Osteoblast (primary cell): Measurements from ENCODE around the gene BBS5. TPM values are rescaled to one million over a fixed set of nuclear protein-coding genes. Genes with fewer than 3 reads are reported as not detected.

Experiments used
- DNase-seq: peaks from one replicate; pipeline ENCODE4 v3.0.0; 2011; ENCODE audit warnings: low spot score, mixed read lengths; ENCODE audit not compliant: insufficient read length; ENCODE audit errors: missing footprints
- H2AFZ ChIP-seq: 2 replicates; pipeline ENCODE4 v1.6.0; 2011; ENCODE audit warnings: mild to moderate bottlenecking, low read length
- H3K27ac ChIP-seq: 2 replicates; pipeline ENCODE4 v1.5.1; 2011; ENCODE audit warnings: mild to moderate bottlenecking, low read depth, low read length, moderate library complexity
- H3K27me3 ChIP-seq: 2 replicates; pipeline ENCODE4 v1.6.0; 2012; ENCODE audit warnings: mild to moderate bottlenecking, control low read depth, inconsistent platforms, low read length, moderate library complexity; ENCODE audit not compliant: insufficient read depth
- H3K36me3 ChIP-seq: 2 replicates; pipeline ENCODE4 v1.5.1; 2011; ENCODE audit warnings: mild to moderate bottlenecking, low read length, control low read depth, moderate library complexity; ENCODE audit not compliant: insufficient read depth
- H3K4me1 ChIP-seq: 2 replicates; pipeline ENCODE4 v1.5.1; 2011; ENCODE audit warnings: mild to moderate bottlenecking, low read length, control low read depth, moderate library complexity; ENCODE audit not compliant: insufficient read depth
- H3K4me2 ChIP-seq: 2 replicates; pipeline ENCODE4 v1.6.0; 2011; ENCODE audit warnings: mild to moderate bottlenecking, low read length; ENCODE audit not compliant: insufficient read depth
- H3K4me3 ChIP-seq: fragments of 200-600 bp; sonication (generic); 3 replicates; pipeline ENCODE4 v1.5.1; 2012; ENCODE audit warnings: mild to moderate bottlenecking, low read length, inconsistent platforms; ENCODE audit not compliant: insufficient read depth
- H3K79me2 ChIP-seq: 2 replicates; pipeline ENCODE4 v1.6.0; 2012; ENCODE audit warnings: mild to moderate bottlenecking, low read length, control low read depth, inconsistent platforms; ENCODE audit not compliant: insufficient read depth
- H3K9me3 ChIP-seq: 2 replicates; pipeline ENCODE4 v1.5.1; 2011; ENCODE audit warnings: low read depth, low read length, control low read depth
- H4K20me1 ChIP-seq: 2 replicates; pipeline ENCODE4 v1.6.0; 2012; ENCODE audit warnings: mild to moderate bottlenecking, low read length, control low read depth; ENCODE audit not compliant: insufficient read depth
- total RNA-seq: library from RNA; depleted of rRNA; stranded (reverse); fragments of >200 nt; gene quantifications from 2 replicates; pipeline ENCODE4 v1.2.3, GENCODE V29; 2012
- TF ChIP-seq, protein P1 (sequence below): IDR thresholded peaks from 2 replicates; pipeline ENCODE4 v1.5.1; 2011; ENCODE audit warnings: mild to moderate bottlenecking, low read depth, low read length, moderate library complexity; ENCODE audit errors: extremely low read depth

BBS5 gene
- total RNA-seq, 1 donor: 5.8 TPM

DNA sequence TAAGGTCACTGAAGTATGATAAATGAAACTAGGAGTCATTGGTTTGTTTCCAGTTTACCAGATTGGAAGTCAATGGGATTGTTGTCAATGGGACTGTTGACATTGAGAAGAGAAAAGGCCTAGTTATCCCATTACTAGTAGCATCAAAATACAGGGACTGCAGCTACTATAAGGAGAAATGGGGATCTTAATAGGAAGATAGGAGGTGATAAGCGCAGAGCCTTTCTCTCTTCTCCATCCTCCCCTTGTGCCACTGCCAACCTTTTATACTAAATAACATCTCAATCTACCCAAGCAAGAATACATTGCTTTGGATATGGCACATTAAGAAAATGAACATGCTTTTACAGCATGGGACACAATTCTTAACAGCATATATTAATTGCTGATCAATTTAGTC is 10.5 kb upstream of the BBS5 start:
- no peak for DNase-seq
- H2AFZ ChIP-seq: no peak overlapping the region
- H3K4me3 ChIP-seq: no peak overlapping the region
- H3K4me2 ChIP-seq: no peak overlapping the region
- no peaks in the 10 kb centered on the region for H3K36me3 ChIP-seq
- peaks cover under 1% of the 10 kb centered on the region for H3K4me1 ChIP-seq
- H3K27me3 ChIP-seq: no peaks in the 10 kb centered on the region
- TF ChIP-seq, protein P1, sequence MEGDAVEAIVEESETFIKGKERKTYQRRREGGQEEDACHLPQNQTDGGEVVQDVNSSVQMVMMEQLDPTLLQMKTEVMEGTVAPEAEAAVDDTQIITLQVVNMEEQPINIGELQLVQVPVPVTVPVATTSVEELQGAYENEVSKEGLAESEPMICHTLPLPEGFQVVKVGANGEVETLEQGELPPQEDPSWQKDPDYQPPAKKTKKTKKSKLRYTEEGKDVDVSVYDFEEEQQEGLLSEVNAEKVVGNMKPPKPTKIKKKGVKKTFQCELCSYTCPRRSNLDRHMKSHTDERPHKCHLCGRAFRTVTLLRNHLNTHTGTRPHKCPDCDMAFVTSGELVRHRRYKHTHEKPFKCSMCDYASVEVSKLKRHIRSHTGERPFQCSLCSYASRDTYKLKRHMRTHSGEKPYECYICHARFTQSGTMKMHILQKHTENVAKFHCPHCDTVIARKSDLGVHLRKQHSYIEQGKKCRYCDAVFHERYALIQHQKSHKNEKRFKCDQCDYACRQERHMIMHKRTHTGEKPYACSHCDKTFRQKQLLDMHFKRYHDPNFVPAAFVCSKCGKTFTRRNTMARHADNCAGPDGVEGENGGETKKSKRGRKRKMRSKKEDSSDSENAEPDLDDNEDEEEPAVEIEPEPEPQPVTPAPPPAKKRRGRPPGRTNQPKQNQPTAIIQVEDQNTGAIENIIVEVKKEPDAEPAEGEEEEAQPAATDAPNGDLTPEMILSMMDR: no peak
- no peaks in the 10 kb centered on the region for H3K79me2 ChIP-seq
- H3K9me3 ChIP-seq: no peaks in the 10 kb centered on the region
- H3K27ac ChIP-seq: no peak overlapping the region
- H4K20me1 ChIP-seq: no peaks in the 10 kb centered on the region

DNA sequence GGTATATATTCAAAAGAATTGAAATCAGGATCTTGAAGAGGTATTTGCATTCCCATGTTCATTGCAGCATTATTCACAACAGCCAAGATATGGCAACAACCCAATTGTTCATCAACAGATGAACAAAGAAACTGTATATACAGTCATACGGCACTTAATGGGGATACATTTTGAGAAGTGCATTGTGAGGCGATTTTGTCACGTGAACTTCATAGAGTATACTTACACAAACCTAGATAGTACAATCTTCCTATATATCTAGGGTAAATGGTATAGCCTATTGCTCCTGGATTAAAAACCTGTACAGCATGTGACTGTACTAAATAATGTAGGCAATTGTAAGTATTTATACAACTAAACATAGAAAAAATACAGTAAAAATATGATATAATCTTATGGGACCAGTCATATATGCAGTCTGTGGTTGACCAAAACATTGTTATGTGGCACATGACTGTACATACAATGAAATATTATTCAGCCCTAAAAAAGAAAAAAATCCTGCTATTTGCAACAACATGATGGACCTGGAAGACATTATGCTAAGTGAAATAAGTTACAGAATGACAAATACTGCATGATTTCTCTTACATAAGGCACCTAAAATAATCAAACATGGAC is 9.2 kb upstream of the BBS5 start:
- Histone ChIP-seq H3K4me3 (no peak overlapping the region), H3K9me3 (no peaks in the 10 kb centered on the region), H3K36me3 (no peaks in the 10 kb centered on the region), H4K20me1 (no peaks in the 10 kb centered on the region), H3K4me1 (no peaks in the 10 kb centered on the region), H2AFZ (no peak overlapping the region), H3K4me2 (no peak overlapping the region), H3K27me3 (no peaks in the 10 kb centered on the region), H3K79me2 (no peaks in the 10 kb centered on the region), H3K27ac (no peak overlapping the region)
- TF ChIP-seq, protein P1: no peak
- no peak for DNase-seq

DNA sequence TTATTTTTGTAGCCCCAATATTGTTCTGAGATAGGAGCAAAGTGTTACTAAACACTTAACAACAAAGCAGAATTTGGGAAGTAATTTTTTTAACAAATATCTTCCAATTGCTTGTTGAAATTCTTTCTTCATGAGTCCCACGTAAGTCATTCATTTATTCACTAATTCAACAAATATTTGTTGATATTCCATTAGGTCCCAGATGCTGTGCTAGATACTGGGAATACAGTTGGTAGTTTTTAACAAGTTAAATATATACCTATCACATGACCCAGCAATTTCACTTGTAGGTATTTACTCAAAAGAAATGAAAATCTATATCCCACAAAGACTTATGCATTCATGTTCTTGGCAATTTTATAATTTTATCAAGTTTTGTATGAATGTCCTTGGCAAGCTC is 7.0 kb upstream of the BBS5 start:
- H3K27ac ChIP-seq: no peak overlapping the region
- no peaks in the 10 kb centered on the region for H3K36me3 ChIP-seq
- H3K4me3 ChIP-seq: no peak overlapping the region
- no peaks in the 10 kb centered on the region for H3K9me3 ChIP-seq
- no peaks in the 10 kb centered on the region for H4K20me1 ChIP-seq
- no peaks in the 10 kb centered on the region for H3K4me1 ChIP-seq
- H3K4me2 ChIP-seq: no peak overlapping the region
- no peak for DNase-seq
- H3K27me3 ChIP-seq: no peaks in the 10 kb centered on the region
- H2AFZ ChIP-seq: no peak overlapping the region
- TF ChIP-seq, protein P1: no peak
- no peaks in the 10 kb centered on the region for H3K79me2 ChIP-seq

DNA sequence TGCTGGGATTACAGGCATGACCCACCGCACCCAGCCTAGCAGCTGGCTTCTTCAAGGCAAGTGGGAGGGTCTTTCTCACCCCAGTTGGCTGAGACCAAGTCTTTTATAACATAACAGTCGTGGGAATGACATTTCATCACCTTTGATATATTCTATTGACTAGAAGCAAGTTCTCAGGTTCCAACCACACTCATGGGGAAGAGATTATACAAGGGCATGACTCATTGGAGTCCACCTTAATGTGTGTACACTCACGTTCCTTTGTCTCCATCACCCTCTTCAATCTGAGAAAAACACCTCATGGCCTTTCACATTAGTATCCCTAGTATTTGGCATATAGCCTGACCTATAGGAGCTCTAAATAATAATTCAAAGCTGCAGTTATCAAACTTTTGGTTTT is 2.8 kb upstream of the BBS5 start:
- Histone ChIP-seq H3K27me3 (no peaks in the 10 kb centered on the region), H4K20me1 (no peaks in the 10 kb centered on the region), H3K4me3 (no peak overlapping the region), H3K4me1 (peaks cover 17% of the 10 kb centered on the region), H3K79me2 (peaks cover 8% of the 10 kb centered on the region), H2AFZ (no peak overlapping the region), H3K9me3 (no peaks in the 10 kb centered on the region), H3K27ac (no peak overlapping the region), H3K4me2 (no peak overlapping the region), H3K36me3 (no peaks in the 10 kb centered on the region)
- no peak for DNase-seq
- TF ChIP-seq, protein P1: no peak
